ENCODE results near the gene GLG1.

GRCh38 chr16:74585846-74586443 is 21.0 kb downstream of the GLG1 start:
- TF ChIP-seq GLIS3 (CRISPR knock-in tag; IDR thresholded peaks at IDR 0.05) (no peak), CSDC2 (CRISPR knock-in tag; IDR thresholded peaks at IDR 0.05) (no peak), POU6F1 (CRISPR knock-in tag; IDR thresholded peaks at IDR 0.05; ENCODE audit: borderline replicate concordance, low read depth) (no peak)

All from SK-N-SH treated with all-trans-retinoic acid at 6 μM for 48 hours (cell line).